Measurements from ENCODE around the gene LRRC46. TPM values are rescaled to one million over a fixed set of nuclear protein-coding genes. Genes with fewer than 3 reads are reported as not detected.

Gene LRRC46
- polyA plus RNA-seq, 1 donor, result 2.8 TPM

DNA sequence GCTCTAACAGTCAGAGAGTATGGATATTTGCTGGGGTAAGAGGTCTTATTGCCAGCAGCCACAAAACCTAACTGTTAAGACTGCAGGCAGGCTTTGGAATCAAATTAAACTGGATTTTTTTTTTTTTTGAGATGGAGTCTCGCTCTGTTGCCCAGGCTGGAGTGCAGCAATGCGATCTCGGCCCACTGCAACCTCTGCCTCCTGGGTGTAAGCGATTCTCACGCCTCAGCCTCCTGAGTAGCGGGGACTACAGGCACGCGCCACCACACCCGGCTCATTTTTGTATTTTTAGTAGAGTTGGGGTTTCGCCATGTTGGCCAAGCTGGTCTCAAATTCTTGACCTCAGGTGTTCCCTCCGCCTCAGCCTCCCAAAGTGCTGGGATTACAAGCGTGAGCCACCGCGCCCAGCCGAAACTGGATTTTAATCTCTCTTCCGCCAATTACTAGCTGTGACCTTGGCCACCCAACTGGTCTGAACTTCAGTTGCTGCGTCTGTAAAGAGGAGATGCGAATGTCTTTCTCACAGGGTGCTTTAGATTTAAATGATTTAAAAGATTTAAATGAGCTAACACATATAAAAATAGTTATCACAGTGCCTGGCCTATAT lies 971 bp upstream of the LRRC46 start:
- no peak for DNase-seq

DNA sequence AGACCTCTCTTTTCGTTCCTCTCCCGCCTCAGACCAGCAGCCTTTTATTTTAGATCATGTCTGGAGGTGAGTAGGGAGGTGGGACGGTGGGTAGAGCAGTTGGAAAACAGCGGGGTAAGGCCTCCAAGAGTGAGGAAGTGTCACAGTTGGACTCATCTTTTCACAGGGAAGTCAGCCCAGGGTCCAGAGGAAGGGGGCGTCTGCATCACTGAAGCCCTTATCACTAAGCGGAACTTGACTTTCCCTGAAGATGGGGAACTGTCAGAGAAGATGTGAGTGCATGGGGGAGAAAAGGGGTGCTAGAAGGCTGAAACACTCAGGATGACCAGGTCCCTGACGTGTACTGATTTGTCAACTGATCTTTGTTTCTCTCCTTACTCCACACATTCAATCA lies 461 bp downstream of the LRRC46 start:
- DNase-seq, result no peak

DNA sequence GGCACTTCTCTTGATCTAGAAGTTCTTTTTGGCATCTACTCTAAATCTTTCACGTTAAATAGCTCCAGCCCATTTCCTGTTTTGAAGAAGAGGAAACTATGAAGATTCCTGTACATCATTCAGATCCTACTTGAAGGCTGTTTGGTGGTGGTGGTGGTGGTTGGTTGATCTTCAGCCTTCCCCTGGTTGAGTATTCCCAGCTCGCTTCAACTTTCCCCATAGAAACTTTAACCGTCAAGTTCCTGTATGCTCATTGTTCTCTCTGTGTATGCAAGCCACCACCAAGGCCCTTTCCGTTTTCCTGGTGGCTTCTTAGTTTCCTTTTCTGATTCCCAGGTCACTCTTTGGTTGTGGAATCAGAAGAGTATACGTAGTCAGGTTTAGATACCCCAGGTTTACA lies 3.3 kb downstream of the LRRC46 start:
- DNase-seq, result no peak

DNA sequence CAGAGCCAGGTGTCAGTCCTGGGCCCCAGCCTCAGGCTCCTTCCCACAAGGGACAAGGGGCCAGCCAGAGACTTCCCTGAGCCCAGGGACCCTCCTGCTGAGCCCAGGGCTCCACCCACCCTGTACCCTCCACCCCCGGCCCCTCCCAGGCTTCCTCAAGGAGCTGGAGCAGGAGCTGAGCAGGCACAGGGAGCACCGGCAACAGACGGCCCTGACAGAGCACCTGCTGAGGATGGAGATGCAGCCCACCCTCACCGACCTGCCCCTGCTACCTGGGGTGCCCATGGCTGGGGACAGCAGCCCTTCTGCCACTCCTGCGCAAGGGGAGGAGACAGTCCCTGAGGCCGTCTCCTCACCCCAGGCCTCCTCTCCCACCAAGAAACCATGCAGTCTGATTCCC lies 5.1 kb downstream of the LRRC46 start:
- no peak for DNase-seq

- DNase-seq, result no peak
Observed at GRCh38 chr17:47837401-47838039, 6.0 kb downstream of the LRRC46 start.

DNA sequence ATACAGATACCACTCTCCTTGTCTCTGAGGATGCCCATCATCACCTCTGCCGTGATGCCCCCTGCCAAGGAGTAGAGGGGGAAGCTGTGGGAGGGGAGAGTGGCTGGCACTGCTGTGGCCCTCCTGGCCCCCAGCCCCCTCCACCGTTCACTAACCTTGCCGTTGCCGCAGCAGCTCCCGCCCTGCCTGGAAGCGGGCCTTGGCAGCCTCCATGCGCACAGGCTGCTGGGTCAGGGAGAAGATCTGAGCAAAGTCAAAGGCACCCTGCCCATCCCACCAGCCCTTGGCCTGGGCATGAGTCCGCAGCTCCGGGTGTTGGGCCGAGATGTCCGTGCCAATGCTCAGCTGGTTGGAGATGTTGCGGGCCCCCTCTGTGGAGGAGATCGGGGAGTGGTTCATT lies 7.2 kb downstream of the LRRC46 start:
- no peak for DNase-seq

DNA sequence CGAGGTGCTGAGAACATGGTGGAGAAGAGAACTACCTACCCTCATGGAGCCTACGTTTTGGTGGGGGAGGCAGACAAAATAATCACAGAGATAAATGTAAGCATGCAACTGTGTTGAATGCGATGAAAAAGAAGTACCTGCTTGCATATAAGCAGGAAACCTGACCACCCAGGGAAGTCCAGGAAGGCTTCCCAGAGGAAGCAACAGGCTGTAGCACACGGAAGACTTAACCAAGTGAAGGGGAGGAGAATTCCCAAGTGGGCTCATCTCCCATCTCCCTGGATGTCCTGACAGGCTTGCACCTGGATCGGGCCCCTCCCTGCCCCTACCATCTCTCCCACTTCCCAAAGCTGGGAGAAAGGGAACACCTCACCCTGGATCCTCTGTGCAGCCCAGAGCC lies 7.6 kb downstream of the LRRC46 start:
- DNase-seq, result no peak

DNA sequence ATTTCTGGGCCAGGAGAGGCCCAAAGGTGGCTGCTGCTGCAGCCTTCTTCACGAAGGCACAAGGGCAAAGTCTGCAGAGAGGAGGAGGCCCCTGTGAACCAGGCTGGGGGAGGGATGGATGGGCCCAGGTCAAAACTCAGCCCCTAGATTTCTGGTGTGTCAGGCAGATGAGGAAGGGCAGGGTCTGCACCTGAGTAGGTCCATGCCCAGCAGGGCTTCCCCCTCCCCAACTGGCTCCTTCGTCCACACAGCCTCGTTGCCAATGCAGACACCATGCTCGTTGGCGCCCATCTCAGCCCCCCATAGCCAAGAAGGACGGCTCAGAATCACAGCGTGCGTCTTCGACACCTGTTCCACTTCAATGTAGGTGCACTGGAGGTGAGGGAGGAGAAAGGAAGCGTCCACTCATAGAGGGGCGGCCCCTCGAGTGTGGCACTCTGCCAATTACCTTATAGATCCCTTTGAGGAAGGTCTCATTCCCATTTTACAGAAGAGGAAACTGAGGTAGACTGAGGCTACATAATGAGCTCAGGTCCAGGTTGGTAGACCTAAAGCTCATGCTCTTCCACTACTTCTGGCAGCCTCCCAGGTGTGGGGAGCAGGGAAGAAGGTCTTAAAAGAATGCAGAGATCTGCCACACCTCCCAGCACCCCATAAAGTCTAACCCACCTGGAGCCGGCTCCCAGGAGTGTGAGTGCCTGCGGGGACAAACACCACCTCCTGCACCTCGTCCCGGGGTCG lies 8.7 kb downstream of the LRRC46 start:
- DNase-seq, result no peak

GRCh38 chr17:47840742-47841487 lies 9.4 kb downstream of the LRRC46 start, which contains the start of gene SCRN2:
TSS of gene SCRN2 (minus strand) at chr17:47841273. CDS start at chr17:47840843, 430 bp downstream.
- peak; percentile 87 for DNase-seq

DNA sequence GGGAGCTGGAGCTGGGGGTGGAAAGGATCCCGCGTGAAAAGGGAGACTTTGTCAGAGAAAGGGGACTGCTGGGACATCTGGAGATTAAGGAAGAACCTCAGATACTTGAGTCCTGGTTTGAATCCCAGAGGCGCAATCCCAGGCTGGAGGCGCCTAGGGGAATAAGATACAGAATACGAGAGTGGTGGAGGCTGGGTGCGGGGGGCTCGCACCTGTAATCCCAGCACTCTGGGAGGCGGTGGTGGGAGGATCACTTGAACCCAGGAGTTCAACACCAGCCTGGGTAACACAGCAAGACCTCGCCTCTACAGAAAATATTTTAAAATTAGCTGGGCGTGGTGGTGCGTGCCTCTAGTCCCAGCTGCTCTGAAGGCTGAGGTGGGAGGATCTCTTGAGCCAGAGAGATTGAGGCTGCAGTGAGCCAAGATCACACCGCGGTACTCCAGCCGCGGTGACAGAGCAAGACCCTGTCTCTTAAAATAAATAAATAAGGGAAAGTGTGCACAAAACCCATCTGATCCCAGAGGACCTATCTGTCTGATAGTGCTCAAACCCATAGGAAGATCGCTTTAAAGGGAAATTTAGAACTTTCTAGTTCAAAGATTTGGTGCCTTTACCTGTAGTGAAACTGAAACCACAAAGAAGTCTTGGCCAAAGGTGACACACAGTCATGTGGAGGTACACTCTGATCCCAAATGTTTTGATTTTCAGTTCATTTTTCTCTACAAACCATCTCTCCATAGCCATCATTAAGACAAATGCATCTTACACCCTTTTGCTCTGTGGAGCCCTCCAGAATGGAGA lies 10.2 kb downstream of the LRRC46 start:
- DNase-seq, result no peak

GRCh38 chr17:47843391-47843730 lies 11.9 kb downstream of the LRRC46 start:
- no peak for DNase-seq

DNA sequence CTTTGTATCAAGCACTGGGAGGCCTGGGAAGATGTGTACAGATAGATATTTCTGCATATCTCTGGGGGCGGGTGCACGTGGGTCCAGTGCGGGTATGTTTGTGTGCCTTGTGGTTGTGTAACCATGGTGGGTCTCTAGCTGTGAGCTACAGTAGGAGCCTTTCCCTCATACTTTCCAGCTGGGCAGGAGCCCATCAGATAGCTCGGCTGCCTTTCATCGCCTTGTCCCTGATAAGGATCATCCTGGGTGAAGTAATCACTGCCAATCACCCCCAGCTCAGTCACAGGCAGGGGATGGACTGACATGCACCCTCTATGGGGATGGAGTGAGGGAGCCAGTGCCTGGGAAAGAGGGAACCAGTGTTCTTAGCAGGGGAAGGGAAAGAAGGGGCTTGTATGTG lies 12.8 kb downstream of the LRRC46 start:
- no peak for DNase-seq

DNA sequence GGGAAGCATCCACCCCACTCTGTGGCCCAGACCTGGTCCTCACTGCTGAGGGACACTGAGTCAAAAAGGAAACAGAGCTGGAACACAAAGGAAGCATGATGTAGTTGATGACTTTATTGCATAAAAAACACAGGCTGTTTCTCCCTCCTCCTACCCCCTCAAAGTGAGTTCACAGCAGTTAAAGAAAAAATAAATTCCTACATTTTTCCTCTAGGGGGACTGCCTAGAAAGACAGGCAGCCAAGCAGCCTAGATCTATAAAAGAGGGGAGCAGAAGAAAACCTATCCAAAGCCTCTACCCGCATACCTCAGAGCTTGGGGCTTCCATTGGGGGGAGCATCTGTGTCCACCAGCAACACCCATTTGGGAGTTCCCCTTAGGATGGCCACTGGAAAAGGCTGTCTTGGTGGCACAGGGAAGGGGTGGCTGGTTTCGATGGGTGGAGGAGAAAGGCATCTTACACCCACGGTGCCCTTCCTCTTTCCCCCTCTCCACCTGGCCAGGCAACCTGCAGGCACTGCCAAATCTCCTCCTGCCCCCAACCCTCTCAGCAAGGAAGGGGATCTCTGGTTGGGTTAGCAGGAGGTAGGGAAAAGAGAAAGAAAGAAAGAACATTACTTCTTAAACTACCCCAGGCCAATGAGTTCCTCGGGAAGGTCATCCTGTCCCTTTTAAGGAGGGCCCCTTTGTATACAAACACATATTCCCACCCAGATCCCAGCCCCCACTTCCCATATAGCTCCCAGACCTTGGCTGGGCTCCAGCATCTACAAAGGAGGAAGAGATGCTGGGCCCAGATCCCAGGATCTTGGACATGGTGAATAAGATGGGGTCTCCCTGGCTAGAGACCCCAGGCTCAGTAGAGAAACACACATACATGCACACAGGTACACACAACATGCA lies 13.6 kb downstream of the LRRC46 start:
- no peak for DNase-seq

DNA sequence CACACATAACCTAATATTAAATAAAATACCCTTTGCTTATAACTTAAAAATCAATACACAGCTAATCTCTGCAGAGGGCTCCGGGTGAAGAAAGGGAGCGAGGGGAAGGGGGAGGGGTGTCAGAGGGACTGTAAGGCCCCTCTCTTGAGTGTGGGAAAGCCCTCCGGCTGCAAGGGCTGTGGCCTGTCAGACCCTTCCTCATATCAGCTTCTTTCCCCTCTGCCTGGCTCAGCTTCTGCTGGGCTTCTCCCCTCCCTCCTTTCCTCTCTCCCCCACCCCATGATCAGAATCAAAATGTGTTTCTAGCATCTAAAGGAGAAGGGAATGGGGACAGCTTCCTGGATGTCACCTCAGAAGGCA lies 14.2 kb downstream of the LRRC46 start:
- no peak for DNase-seq

DNA sequence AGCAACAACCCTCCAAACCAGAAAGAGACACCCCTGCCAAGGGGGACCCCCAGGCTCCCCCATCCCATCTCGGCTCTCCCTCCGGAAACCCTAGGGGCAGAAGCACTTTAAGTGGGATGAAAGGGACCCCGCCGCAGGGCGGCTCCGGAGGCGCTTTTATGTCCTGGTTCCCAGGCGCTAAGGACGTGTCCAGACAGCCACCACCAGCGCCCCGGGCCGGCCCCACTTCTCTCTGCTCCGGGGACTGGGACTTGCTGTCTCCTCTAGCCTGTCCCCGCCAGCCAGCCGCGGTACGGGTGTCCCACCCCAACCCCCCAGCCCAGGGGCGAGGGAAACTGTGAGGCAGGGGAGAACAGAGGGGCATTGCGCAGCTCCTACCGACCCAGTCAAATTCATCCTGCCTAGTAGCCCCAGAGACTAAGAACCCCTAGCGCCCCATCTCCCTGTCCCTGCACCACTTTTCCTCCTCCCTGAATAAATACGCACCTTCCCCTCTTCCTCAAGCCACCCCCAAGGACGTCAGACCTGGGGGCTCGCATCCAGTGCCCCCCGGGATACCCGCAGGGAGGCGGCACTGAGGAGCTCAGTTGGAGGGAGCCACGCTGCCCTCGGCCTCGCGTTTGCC lies 15.4 kb downstream of the LRRC46 start:
- DNase-seq, result no peak

GRCh38 chr17:47847341-47848197 lies 16.1 kb downstream of the LRRC46 start:
- no peak for DNase-seq

- DNase-seq, result no peak
Observed at GRCh38 chr17:47848198-47848513, 16.7 kb downstream of the LRRC46 start.

GRCh38 chr17:47850373-47850691 lies 18.9 kb downstream of the LRRC46 start:
- DNase-seq, result no peak

GRCh38 chr17:47850692-47851573 lies 19.5 kb downstream of the LRRC46 start, which contains the start of gene SP6:
TSS of gene SP6 (minus strand) at chr17:47851163. CDS start at chr17:47848429, 2,734 bp downstream.
- DNase-seq, result peak; percentile 62
